ENCODE data around the gene RASGRF1.

Gene RASGRF1

GRCh38 chr15:78992416-78993256 lies 97.9 kb downstream of the RASGRF1 start:
- H3K4me3 ChIP-seq (ENCODE audit: low read depth, low read length) = no peak overlapping the region
- no peak for TF ChIP-seq CTCF (IDR thresholded peaks at IDR 0.05; ENCODE audit: low read depth, low read length, missing control alignments)
- DNase-seq (ENCODE audit: low read depth) = no peak

- no peak for TF ChIP-seq CTCF (IDR thresholded peaks at IDR 0.05; ENCODE audit: low read depth, low read length, missing control alignments)
- no peak for DNase-seq (ENCODE audit: low read depth)
- no peak overlapping the region for H3K4me3 ChIP-seq (ENCODE audit: low read depth, low read length)
Observed at GRCh38 chr15:78991879-78992278, 98.7 kb downstream of the RASGRF1 start.

GRCh38 chr15:78991476-78991875 lies 99.1 kb downstream of the RASGRF1 start:
- TF ChIP-seq CTCF (IDR thresholded peaks at IDR 0.05; ENCODE audit: low read depth, low read length, missing control alignments) = no peak
- DNase-seq (ENCODE audit: low read depth) = no peak
- no peak overlapping the region for H3K4me3 ChIP-seq (ENCODE audit: low read depth, low read length)

- no peak for TF ChIP-seq CTCF (IDR thresholded peaks at IDR 0.05; ENCODE audit: low read depth, low read length, missing control alignments)
- no peak overlapping the region for H3K4me3 ChIP-seq (ENCODE audit: low read depth, low read length)
- DNase-seq (ENCODE audit: low read depth) = no peak
Observed at GRCh38 chr15:78990278-78990677, 100.3 kb downstream of the RASGRF1 start.

GRCh38 chr15:78989701-78990240 lies 100.8 kb downstream of the RASGRF1 start:
- DNase-seq (ENCODE audit: low read depth) = no peak
- H3K4me3 ChIP-seq (ENCODE audit: low read depth, low read length) = no peak overlapping the region
- no peak for TF ChIP-seq CTCF (IDR thresholded peaks at IDR 0.05; ENCODE audit: low read depth, low read length, missing control alignments)

GRCh38 chr15:78988361-78988911 lies 102.1 kb downstream of the RASGRF1 start:
- DNase-seq (ENCODE audit: low read depth) = no peak
- no peak overlapping the region for H3K4me3 ChIP-seq (ENCODE audit: low read depth, low read length)
- TF ChIP-seq CTCF (IDR thresholded peaks at IDR 0.05; ENCODE audit: low read depth, low read length, missing control alignments) = no peak

Measured in GM12864 (cell line).